Loucy (cell line): ENCODE data around the gene MARS2.

ENCODE experiments used
- CTCF ChIP-seq: fragments of 200-600 bp; sonication (generic); conservative IDR thresholded peaks from 2 replicates; pipeline ENCODE4 v1.5.1; 2014; ENCODE audit warnings: mild to moderate bottlenecking, antibody characterized with exemption, low read length
- EZH2phosphoT487 ChIP-seq: fragments of 200-600 bp; IDR thresholded peaks from 2 replicates; pipeline ENCODE4 v1.6.1; 2018; ENCODE audit warnings: antibody characterized with exemption, mild to moderate bottlenecking, moderate library complexity, borderline replicate concordance

DNA sequence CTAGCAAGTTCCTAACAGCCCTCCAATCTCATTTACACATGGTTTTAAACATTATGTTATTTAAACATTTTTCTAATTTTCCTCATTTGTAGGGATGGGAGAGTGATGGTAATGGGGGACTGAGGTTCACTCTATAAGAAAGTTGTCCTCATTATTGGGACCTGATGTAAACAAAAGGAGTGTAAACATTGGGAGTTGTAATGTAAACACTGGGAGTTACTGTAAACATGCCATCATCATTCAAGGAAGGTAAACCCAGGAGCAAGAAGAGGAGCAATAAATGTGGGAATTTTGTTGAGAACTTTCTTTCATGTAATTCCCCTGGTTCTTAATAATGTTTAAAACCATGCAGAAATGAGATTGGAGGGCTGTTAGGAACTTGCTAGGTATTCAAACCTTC lies 47.6 kb upstream of the MARS2 start:
- TF ChIP-seq CTCF (no peak), EZH2phosphoT487 (no peak)
